ENCODE data around the gene ASPN. TPM values are rescaled to one million over a fixed set of nuclear protein-coding genes. Genes with fewer than 3 reads are reported as not detected.
A peak's percentile ranks its signal among the peaks of the same experiment; 100 is the strongest.

ASPN gene
- total and polyA plus RNA-seq, 10 of the 15 experiments (the other 5 are each of a cell fraction or from before 2014, with no cell fraction given) = 0.03 to 0.47 (median 0.42) TPM; not detected in 7

- ChIA-PET SMC1A (ENCODE audit: uncharacterized antibody, unreplicated experiment) (interaction anchor here (1.0 kb wide), 1 partner anchor 81 kb away, joined by 3 read pairs; the partner anchor contains the start of gene ECM2), CTCF (interaction anchor here (0.7 to 2.6 kb wide), 8 partner anchors 13 to 317 kb away, joined by 3 to 11 read pairs (median 5); partner anchors contain the start of gene CENPP), RAD21 (ENCODE audit: unreplicated experiment) (no interaction called here), POLR2A (no interaction called here)
- in situ Hi-C loops (cut with MboI) (no loop called here), intact Hi-C loops (cut with micrococcal nuclease; ENCODE audit: unreplicated experiment) (no loop called here)
- Histone ChIP-seq H2AFZ (ENCODE audit: control insufficient read depth, low read depth, low read length) (no peak overlapping the region), H3K79me2 (ENCODE audit: control insufficient read depth, insufficient read depth, low read length) (no peaks in the 10 kb centered on the region), H3K36me3 (ENCODE audit: control insufficient read depth in 2 of 2, insufficient read depth in 2 of 2, low read length in 1 of 2) (no peaks in the 10 kb centered on the region), H4K20me1 (ENCODE audit: control insufficient read depth, insufficient read depth) (no peaks in the 10 kb centered on the region), H3K27ac (ENCODE audit: control insufficient read depth, insufficient read depth) (no peak overlapping the region), H3K27me3 (replicated peaks in 1 of 2; ENCODE audit: control insufficient read depth in 2 of 2, insufficient read depth in 2 of 2, low read length in 1 of 2) (no peaks in the 10 kb centered on the region), H3K4me3 (no peak overlapping the region), H3K9ac (ENCODE audit: control insufficient read depth, insufficient read depth, low read length) (no peak overlapping the region), H3K4me1 (ENCODE audit: control insufficient read depth, insufficient read depth, low read length) (no peaks in the 10 kb centered on the region), H3K4me2 (ENCODE audit: control insufficient read depth, insufficient read depth) (no peak overlapping the region), H3K9me3 (replicated peaks; ENCODE audit: control insufficient read depth, insufficient read depth, low read length) (no peaks in the 10 kb centered on the region)
- WGBS (ENCODE audit: insufficient coverage, insufficient replicate concordance, low lambda C conversion rate, missing lambda C conversion rate) = 77% methylated on average over 3 of the region's 3 CpGs
- DNase-seq (ENCODE audit: low read depth, low spot score) (no peak), FAIRE-seq (no peak), ATAC-seq (peak; percentile 65)
- BruUV-seq (replicated peaks) = no TSS peak
- TF ChIP-seq NFXL1 (IDR thresholded peaks at IDR 0.05; ENCODE audit: borderline replicate concordance) = no peak
- no peak for TF ChIP-seq EZH2 (IDR thresholded peaks at IDR 0.05; ENCODE audit: borderline replicate concordance, control insufficient read depth, low read depth, low read length)
- TF ChIP-seq E2F8 (IDR thresholded peaks at IDR 0.05; ENCODE audit: low read depth, partially characterized antibody) = no peak
- TF ChIP-seq SIN3A (IDR thresholded peaks at IDR 0.05; ENCODE audit: low read depth, low read length) = no peak
- TF ChIP-seq CREB1 (IDR thresholded peaks at IDR 0.05; ENCODE audit: low read depth) = no peak
- TF ChIP-seq USF1 (IDR thresholded peaks at IDR 0.05; ENCODE audit: borderline replicate concordance, extremely low read length, insufficient read depth, low read depth, low read length) = no peak
- TF ChIP-seq TCF7 (IDR thresholded peaks at IDR 0.05; ENCODE audit: borderline replicate concordance) = no peak
- no peak for TF ChIP-seq CEBPB (IDR thresholded peaks at IDR 0.05; ENCODE audit: borderline replicate concordance in 1 of 2, low read depth in 2 of 2, low read length in 2 of 2)
- no peak for TF ChIP-seq BCLAF1 (IDR thresholded peaks at IDR 0.05)
- TF ChIP-seq PRDM15 (CRISPR knock-in tag; IDR thresholded peaks at IDR 0.05) = no peak
- no peak for TF ChIP-seq MEF2B (IDR thresholded peaks at IDR 0.05; ENCODE audit: partially characterized antibody, poor library complexity, severe bottlenecking)
- TF ChIP-seq RAD21 (IDR thresholded peaks at IDR 0.05; ENCODE audit: insufficient read depth, low read depth, low read length) = peak; percentile 44
These were observed 27.1 kb downstream of the ASPN start for GRCh38 chr9:92455217-92455616.

Measured in GM12878 (cell line).